ENCODE results near the gene TBCK. TPM values are rescaled to one million over a fixed set of nuclear protein-coding genes. Genes with fewer than 3 reads are reported as not detected.

The TBCK gene
- polyA plus RNA-seq, 1 donor (not counting 4 experiments of a cell fraction or from before 2014, with no cell fraction given): 19.3 TPM

GRCh38 chr4:106353786-106354185 is 37.8 kb upstream of the TBCK start:
- Histone ChIP-seq H3K36me3 (ENCODE audit: control insufficient read depth in 2 of 2, extremely low read depth in 1 of 2, insufficient read depth in 2 of 2, low read length in 2 of 2) (no peaks in the 10 kb centered on the region), H3K79me2 (ENCODE audit: control insufficient read depth, insufficient read depth, low read length) (no peaks in the 10 kb centered on the region), H2AFZ (ENCODE audit: control insufficient read depth, low read length) (no peak overlapping the region), H4K20me1 (ENCODE audit: control insufficient read depth, extremely low read depth, insufficient read depth, low read length) (no peaks in the 10 kb centered on the region), H3K27ac (ENCODE audit: control insufficient read depth, insufficient read depth, low read length) (no peak overlapping the region), H3K4me2 (ENCODE audit: control insufficient read depth, extremely low read depth, insufficient read depth, low read depth, low read length) (no peak overlapping the region), H3K4me1 (ENCODE audit: control insufficient read depth, extremely low read depth, insufficient read depth, low read length) (peaks cover 8% of the 10 kb centered on the region), H3K9me1 (ENCODE audit: control insufficient read depth, extremely low read depth, insufficient read depth, low read length) (no peaks in the 10 kb centered on the region), H3K27me3 (ENCODE audit: control insufficient read depth, extremely low read depth, insufficient read depth, low read length) (no peaks in the 10 kb centered on the region), H3K9ac (ENCODE audit: control insufficient read depth, extremely low read depth, insufficient read depth, low read length) (no peak overlapping the region), H3K4me3 (ENCODE audit: control insufficient read depth in 2 of 3, extremely low read depth in 1 of 3, insufficient read depth in 2 of 3, low read depth in 1 of 3, low read length in 3 of 3) (no peak overlapping the region), H3K9me3 (ENCODE audit: control insufficient read depth, low read depth, low read length) (no peaks in the 10 kb centered on the region)
- FAIRE-seq (no peak), DNase-seq (ENCODE audit: low read depth, low spot score) (no peak)
- dilution Hi-C loops (cut with MboI; ENCODE audit: extremely low pct_ligation_motif_present, low sequenced_read_pairs): no loop called here
- TF ChIP-seq EZH2 (IDR thresholded peaks at IDR 0.05; ENCODE audit: low read length) (no peak), CTCF (optimal IDR thresholded peaks at IDR 0.05 in 1 of 3, IDR thresholded peaks at IDR 0.05 in 1 of 3, conservative IDR thresholded peaks at IDR 0.05 in 1 of 3; ENCODE audit: extremely low read depth in 1 of 3, insufficient read depth in 2 of 3, low read length in 3 of 3) (no peak)

- no peaks in the 10 kb centered on the region for H3K9me1 ChIP-seq (ENCODE audit: control insufficient read depth, extremely low read depth, insufficient read depth, low read length)
- H3K27ac ChIP-seq (ENCODE audit: control insufficient read depth, insufficient read depth, low read length): peak overlapping the region; percentile 52
- H4K20me1 ChIP-seq (ENCODE audit: control insufficient read depth, extremely low read depth, insufficient read depth, low read length): no peaks in the 10 kb centered on the region
- peaks cover 8% of the 10 kb centered on the region for H3K4me1 ChIP-seq (ENCODE audit: control insufficient read depth, extremely low read depth, insufficient read depth, low read length)
- dilution Hi-C loops (cut with MboI; ENCODE audit: extremely low pct_ligation_motif_present, low sequenced_read_pairs): no loop called here
- no peaks in the 10 kb centered on the region for H3K79me2 ChIP-seq (ENCODE audit: control insufficient read depth, insufficient read depth, low read length)
- no peak overlapping the region for H3K9ac ChIP-seq (ENCODE audit: control insufficient read depth, extremely low read depth, insufficient read depth, low read length)
- H3K36me3 ChIP-seq (ENCODE audit: control insufficient read depth in 2 of 2, extremely low read depth in 1 of 2, insufficient read depth in 2 of 2, low read length in 2 of 2): peaks cover 2 to 3% of the 10 kb centered on the region in 2 experiments
- no peaks in the 10 kb centered on the region for H3K27me3 ChIP-seq (ENCODE audit: control insufficient read depth, extremely low read depth, insufficient read depth, low read length)
- no peaks in the 10 kb centered on the region for H3K9me3 ChIP-seq (ENCODE audit: control insufficient read depth, low read depth, low read length)
- DNase-seq (ENCODE audit: low read depth, low spot score): no peak
- FAIRE-seq: peak; percentile 5
- no peak overlapping the region for H2AFZ ChIP-seq (ENCODE audit: control insufficient read depth, low read length)
- H3K4me3 ChIP-seq (ENCODE audit: control insufficient read depth in 2 of 3, extremely low read depth in 1 of 3, insufficient read depth in 2 of 3, low read depth in 1 of 3, low read length in 3 of 3): no peak overlapping the region
- no peak overlapping the region for H3K4me2 ChIP-seq (ENCODE audit: control insufficient read depth, extremely low read depth, insufficient read depth, low read depth, low read length)
- TF ChIP-seq CTCF (optimal IDR thresholded peaks at IDR 0.05 in 1 of 3, IDR thresholded peaks at IDR 0.05 in 1 of 3, conservative IDR thresholded peaks at IDR 0.05 in 1 of 3; ENCODE audit: extremely low read depth in 1 of 3, insufficient read depth in 2 of 3, low read length in 3 of 3): no peak
- no peak for TF ChIP-seq EZH2 (IDR thresholded peaks at IDR 0.05; ENCODE audit: low read length)
These were observed 35.0 kb upstream of the TBCK start for GRCh38 chr4:106351016-106351415.
